Frontal cortex (tissue), 4 donors: ENCODE data around the gene KCMF1. TPM values are rescaled to one million over a fixed set of nuclear protein-coding genes. Genes with fewer than 3 reads are reported as not detected.

Experiments
- DNase-seq, 2 donors: peaks; one replicate each; pipeline ENCODE4 v3.0.0; 2012; ENCODE audit warnings: low spot score in 2 of 2
- FAIRE-seq: peaks from 2 replicates; lab custom pipeline; 2012; peaks lifted over from hg19 to GRCh38; lab: Jason Lieb, UNC
- total RNA-seq: library from RNA; depleted of rRNA; stranded (reverse); fragments of >200 nt; gene quantifications from one replicate; pipeline ENCODE4 v1.2.3, GENCODE V29; 2014
- donor health status: control.
- donor health status: control.
- donor health status: control.

The KCMF1 gene
- total RNA-seq, 1 donor from 2014 or later, result 46.9 TPM

DNA sequence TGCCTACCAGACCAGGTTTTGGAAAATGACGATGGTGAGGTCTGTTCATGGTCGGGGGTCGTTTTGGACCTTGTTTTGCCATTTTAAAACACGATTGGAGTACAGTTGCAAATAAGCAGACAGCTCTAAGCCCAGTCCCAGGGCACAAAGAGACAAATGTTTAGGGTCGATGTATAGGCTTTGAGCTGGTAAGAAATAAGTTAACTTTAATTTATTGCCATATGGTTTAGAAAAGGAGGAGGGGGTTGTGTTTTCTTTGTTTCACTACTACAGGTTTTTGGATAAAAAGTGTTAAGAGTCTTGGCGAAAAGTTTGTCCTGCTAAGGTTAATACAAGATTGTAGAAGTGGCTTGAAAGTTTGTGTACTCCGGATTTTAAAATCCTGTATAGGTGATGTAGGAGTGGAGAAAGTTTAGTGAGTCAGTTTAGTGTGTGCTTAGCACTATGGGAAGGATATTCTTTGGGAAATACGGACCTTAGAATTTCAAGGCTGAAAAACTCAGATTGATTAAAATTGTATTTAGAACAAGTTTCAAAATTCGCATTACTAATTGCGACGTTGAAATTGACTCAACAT, 1.3 kb downstream of the KCMF1 start:
- FAIRE-seq (no peak), DNase-seq (no peak)

DNA sequence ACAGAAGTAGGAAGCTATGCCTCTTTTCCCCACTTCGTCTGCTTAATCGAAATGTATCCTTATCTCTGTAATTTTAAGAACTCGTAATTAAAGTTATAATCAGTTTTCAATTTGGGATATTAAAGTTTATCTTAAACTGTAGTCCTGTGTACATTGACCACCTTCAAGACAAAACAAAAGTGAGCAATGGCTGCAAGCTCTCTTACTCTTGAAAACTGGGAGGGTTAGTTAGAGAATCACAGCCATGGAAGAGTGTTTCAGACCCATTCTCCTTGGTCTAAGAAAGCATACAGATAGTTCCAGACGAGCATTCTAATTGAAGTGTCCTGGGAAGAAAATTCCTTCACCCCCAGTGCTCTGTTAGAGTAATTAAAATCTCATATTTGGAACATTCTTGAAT, 2.0 kb downstream of the KCMF1 start:
- DNase-seq (no peak), FAIRE-seq (no peak)

GRCh38 chr2:84980263-84980983, 9.5 kb downstream of the KCMF1 start:
- FAIRE-seq, result no peak
- no peak for DNase-seq

GRCh38 chr2:84986018-84986417, 15.1 kb downstream of the KCMF1 start:
- FAIRE-seq, result no peak
- no peak for DNase-seq

GRCh38 chr2:84989422-84989821, 18.5 kb downstream of the KCMF1 start:
- no peak for FAIRE-seq
- DNase-seq, result no peak

DNA sequence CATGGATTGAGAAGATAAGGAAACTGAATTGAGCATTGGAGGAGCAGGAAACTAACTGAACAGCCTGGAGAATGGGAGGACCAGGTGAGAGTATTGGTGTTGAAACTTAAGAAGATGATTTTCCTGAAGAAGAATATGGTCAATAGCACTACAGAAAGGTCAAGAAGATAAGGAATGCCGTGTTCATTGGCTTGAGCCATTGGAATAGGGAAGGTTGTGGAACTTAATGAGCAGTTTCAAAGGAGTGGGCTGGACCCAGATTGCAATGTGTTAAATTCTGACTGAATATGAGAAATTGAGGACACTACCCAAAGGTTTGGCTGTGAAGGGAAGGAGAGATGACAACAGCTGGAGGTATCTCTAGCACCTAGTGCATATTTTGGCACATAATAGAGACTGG, 19.0 kb downstream of the KCMF1 start:
- DNase-seq (no peak), FAIRE-seq (no peak)

DNA sequence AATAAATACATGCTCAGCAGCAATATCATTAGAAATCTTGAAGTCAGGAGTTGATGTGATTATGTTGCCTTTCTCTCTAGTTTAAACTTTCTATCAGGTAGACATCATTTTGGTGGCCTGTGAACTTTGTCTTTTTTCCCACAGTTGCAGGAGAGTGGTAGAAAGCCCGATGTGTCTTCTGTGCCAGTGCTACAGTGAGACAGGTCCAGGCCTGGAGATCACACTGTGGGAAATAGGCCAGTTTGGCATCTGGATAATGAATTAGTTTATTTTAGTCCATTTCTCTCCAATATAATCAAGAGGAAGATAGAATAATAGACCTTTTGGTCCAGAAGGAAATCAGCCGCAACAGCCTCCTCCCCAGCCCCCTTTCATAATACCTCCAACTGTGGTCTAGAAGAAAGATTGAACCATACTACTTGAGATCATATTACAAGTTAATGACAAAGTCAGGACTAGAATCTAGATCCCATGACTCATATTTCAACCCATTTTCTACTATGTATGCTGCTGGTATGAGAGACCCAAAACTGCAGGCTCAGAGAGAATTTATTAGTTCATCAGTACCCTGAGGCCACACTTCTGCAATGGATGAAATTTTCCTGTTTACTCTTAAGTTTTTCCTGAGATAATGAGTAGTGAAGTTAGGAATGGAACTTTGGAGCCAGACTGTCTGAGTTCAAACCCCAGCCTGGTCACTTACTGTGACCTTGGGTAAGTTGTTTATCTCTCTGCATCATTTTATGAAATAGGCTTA, 20.6 kb downstream of the KCMF1 start:
- FAIRE-seq (no peak), DNase-seq (no peak)

DNA sequence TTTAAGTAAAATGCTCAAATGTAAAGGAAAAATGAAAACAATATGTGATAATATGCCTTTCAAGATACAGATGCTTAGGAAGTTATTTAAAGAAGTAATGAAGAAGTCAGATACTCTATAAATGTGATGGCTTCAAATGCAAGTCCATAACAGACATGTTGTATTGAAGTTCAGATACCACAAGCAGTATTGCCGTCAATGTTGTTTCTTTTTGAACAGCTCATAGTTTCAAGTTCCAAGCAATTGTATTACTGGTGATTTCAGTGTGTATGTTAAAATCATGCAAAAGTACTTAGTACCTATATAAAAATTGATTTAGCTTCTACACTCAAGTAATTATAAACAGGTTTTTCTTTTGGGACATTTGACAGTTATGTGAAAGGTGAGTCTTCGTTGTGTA, 24.9 kb downstream of the KCMF1 start:
- FAIRE-seq (no peak), DNase-seq (no peak)

DNA sequence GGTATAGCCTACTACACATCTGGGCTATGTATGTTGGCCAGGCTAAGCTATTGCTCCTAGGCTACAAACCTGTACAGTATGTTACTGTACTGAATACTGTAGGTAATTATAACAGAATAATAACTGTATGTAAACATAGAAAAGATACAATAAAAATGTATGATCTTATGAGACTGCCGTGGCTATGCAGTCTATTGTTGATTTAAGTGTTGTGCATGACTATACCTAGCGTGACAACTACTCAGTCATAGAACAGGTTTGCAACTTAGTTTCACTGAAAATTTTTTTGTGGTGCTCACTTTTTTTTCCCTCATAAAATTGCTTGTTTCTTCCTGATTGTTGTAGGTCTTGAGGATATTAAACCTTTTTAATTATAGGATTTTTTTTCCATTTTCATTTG, 25.9 kb downstream of the KCMF1 start:
- DNase-seq, result no peak
- no peak for FAIRE-seq

GRCh38 chr2:84999553-84999955, 28.6 kb downstream of the KCMF1 start:
- DNase-seq (no peak), FAIRE-seq (no peak)

GRCh38 chr2:85001595-85001994, 30.6 kb downstream of the KCMF1 start:
- no peak for FAIRE-seq
- no peak for DNase-seq

DNA sequence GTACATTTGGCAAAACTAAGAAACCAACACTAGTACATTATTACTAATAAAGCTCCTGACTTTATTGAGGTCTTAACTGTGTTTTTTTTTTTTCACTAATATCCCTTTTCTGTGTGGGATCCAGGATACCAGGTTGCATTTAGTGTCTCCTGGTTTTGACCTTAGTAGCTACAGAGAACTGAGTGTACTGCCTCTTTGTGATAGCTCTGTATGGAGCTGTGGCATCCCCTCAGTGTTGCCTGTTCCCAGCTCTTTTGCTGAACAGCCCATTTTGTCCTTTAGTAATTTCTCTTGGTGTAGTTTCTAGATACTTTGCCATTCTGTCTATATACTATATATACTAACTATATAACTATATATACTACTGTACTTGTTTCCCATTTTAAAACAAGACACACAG, 31.6 kb downstream of the KCMF1 start:
- no peak for FAIRE-seq
- DNase-seq, result no peak

DNA sequence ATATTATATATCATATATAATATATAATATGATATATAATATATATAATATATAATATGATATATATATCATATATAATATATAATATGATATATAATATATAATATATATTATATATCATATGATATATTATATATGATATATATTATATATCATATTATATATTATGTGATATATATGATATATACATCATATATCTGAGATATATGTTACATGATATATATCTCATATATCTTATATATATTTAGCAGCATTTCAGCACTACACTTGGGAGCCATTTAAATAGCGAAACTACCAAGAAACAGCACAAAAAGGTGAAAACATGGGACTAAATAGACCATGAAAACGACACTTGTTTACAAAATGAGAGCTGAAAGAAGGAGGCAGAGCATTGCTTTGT, 37.3 kb downstream of the KCMF1 start:
- FAIRE-seq (peak; percentile 82), DNase-seq (no peak)

- FAIRE-seq (no peak), DNase-seq (no peak)
These were observed 38.2 kb downstream of the KCMF1 start for GRCh38 chr2:85009019-85009618.

- FAIRE-seq (no peak), DNase-seq (no peak)
These were observed 39.4 kb downstream of the KCMF1 start for GRCh38 chr2:85010404-85010803.

DNA sequence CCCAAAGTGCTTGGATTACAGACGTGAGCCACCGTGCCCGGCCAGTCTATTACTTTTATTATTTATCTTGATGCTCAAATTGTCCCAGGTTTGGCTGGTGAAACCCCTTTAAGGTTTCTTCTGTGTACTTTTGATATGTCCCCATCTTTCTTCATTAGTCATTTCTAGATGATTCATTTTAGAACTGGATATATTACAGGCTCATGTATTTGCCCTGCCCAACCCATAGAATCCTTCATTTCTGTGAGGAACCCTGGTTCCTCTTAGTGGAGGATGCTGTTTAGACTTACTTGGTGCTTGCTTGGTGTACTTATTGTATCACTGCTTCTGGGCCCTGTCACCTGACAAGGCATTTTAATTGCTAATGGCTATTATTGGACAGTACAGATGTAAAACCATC, 40.1 kb downstream of the KCMF1 start:
- FAIRE-seq, result no peak
- no peak for DNase-seq

GRCh38 chr2:85011747-85012146, 40.8 kb downstream of the KCMF1 start:
- FAIRE-seq (no peak), DNase-seq (no peak)

GRCh38 chr2:85012431-85012830, 41.5 kb downstream of the KCMF1 start:
- FAIRE-seq, result no peak
- no peak for DNase-seq

DNA sequence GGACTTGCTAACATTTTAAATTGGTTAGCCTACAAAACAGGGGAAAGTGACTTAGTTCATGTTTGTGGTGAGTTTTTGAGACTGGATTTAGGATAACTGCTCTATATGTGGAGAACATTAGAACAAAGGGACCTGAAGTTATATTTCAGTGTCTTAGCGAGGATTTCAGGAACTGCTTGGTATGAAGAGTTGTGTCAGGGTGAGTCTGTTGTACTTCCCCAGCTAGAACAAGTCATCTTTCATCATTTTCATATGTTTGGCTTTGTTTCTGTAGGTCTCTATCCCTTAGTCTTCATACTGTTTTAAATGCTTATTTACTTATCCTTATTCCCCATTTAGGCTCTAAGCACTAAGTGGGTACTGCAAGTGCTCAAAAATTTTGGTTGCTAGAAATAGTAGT, 41.9 kb downstream of the KCMF1 start:
- DNase-seq (no peak), FAIRE-seq (no peak)

- DNase-seq, result no peak
- FAIRE-seq, result no peak
These were observed 44.8 kb downstream of the KCMF1 start for GRCh38 chr2:85015653-85016360.
